B cell (primary cell): ENCODE results near the gene IAPP. TPM values are rescaled to one million over a fixed set of nuclear protein-coding genes. Genes with fewer than 3 reads are reported as not detected.
"Not testable (repeated sequence)": the region's sequence is repeated elsewhere in the genome, so short reads cannot be mapped to it uniquely, and the experiment has no call there.

Experiments
- ATAC-seq: fragments of 200-7000 bp; cut with Tn5 transposase; one replicate; pipeline ENCODE4 v1.10.0; 2021; ENCODE audit warnings: low read depth, mild to moderate bottlenecking, moderate number of reproducible peaks, moderate library complexity
- CTCF ChIA-PET: fragments of 350-600 bp; sonication (Branson Sonifier 250); formaldehyde crosslinking; loops from one replicate; lab custom pipeline; 2021; ENCODE audit warnings: antibody characterized with exemption, inconsistent platforms; lab: Charles Lee
- POLR2A ChIA-PET: fragments of 350-600 bp; sonication (Branson Sonifier 250); formaldehyde crosslinking; loops from one replicate; lab custom pipeline; 2021; ENCODE audit warnings: antibody characterized with exemption; lab: Charles Lee
- DNase-seq: peaks from one replicate; pipeline ENCODE4 v3.0.0; 2013
- H2AFZ ChIP-seq: 2 replicates; pipeline ENCODE4 v1.6.1; 2012; ENCODE audit warnings: mild to moderate bottlenecking, low read depth, low read length; ENCODE audit not compliant: insufficient read depth, poor library complexity, severe bottlenecking
- H3K27ac ChIP-seq, 2 donors: 1 replicate in 1 of 2; 2 replicates in 1 of 2; pipeline ENCODE4 v1.5.1; 2012 to 2013; ENCODE audit warnings: low read length in 2 of 2, mild to moderate bottlenecking in 2 of 2, moderate library complexity in 1 of 2
- H3K27me3 ChIP-seq, 4 experiments: fragments of 200-600 bp in 1 of 4; sonication (generic) in 1 of 4; replicated peaks in 1 of 4; 1 replicate in 2 of 4; 2 replicates in 2 of 4; pipeline versions ENCODE4 v1.6.1 to v1.7.0; 2013 to 2016; ENCODE audit warnings: low read length in 3 of 4, mild to moderate bottlenecking in 2 of 4, mixed read lengths in 1 of 4, moderate library complexity in 1 of 4; ENCODE audit not compliant: insufficient read depth in 4 of 4, control insufficient read depth in 3 of 4; ENCODE audit errors: control extremely low read depth in 1 of 4
- H3K36me3 ChIP-seq, 2 experiments: replicated peaks in 1 of 2; 1 replicate in 1 of 2; 2 replicates in 1 of 2; pipeline versions ENCODE4 v1.6.1 to v1.7.1; 2013; ENCODE audit warnings: low read length in 1 of 2; ENCODE audit not compliant: insufficient read depth in 2 of 2, control insufficient read depth in 1 of 2; ENCODE audit errors: control extremely low read depth in 1 of 2, extremely low read depth in 1 of 2
- H3K4me1 ChIP-seq, 2 donors: fragments of 200-600 bp in 1 of 2; sonication (generic) in 1 of 2; 1 replicate in 1 of 2; 2 replicates in 1 of 2; pipeline versions ENCODE4 v1.5.1 to v1.6.1; 2013 to 2017; ENCODE audit warnings: low read length in 2 of 2; ENCODE audit not compliant: control insufficient read depth in 2 of 2, insufficient read depth in 2 of 2
- H3K4me2 ChIP-seq: replicated peaks from 2 replicates; pipeline ENCODE3; 2012; ENCODE audit warnings: mild to moderate bottlenecking, low read depth, low read length; ENCODE audit not compliant: poor library complexity, severe bottlenecking
- H3K4me3 ChIP-seq, 5 experiments: fragments of 200-600 bp in 1 of 5; sonication (generic) in 1 of 5; 1 replicate in 3 of 5; 2 replicates in 2 of 5; pipeline versions ENCODE4 v1.5.1 to v1.7.0; 2011 to 2016; ENCODE audit warnings: low read length in 4 of 5, mild to moderate bottlenecking in 4 of 5, low read depth in 2 of 5, control low read depth in 1 of 5, moderate library complexity in 1 of 5; ENCODE audit not compliant: insufficient read depth in 1 of 5; ENCODE audit errors: control extremely low read depth in 1 of 5, extremely low read depth in 1 of 5
- H3K79me2 ChIP-seq: fragments of 200-600 bp; sonication (generic); one replicate; pipeline ENCODE4 v1.6.0; 2016; ENCODE audit warnings: low read length; ENCODE audit not compliant: control insufficient read depth, insufficient read depth
- H3K9ac ChIP-seq: fragments of 200-600 bp; sonication (generic); 2 replicates; pipeline ENCODE4 v1.6.1; 2017; ENCODE audit warnings: mild to moderate bottlenecking, low read length, moderate library complexity
- H3K9me3 ChIP-seq, 3 donors: one replicate each; pipeline versions ENCODE4 v1.6.1 to v1.7.1; 2013; ENCODE audit warnings: low read length in 2 of 3; ENCODE audit not compliant: control insufficient read depth in 2 of 3, insufficient read depth in 1 of 3; ENCODE audit errors: control extremely low read depth in 1 of 3
- H4K20me1 ChIP-seq: 2 replicates; pipeline ENCODE4 v1.6.0; 2012; ENCODE audit warnings: mild to moderate bottlenecking, low read length; ENCODE audit not compliant: insufficient read depth, control insufficient read depth, poor library complexity, severe bottlenecking
- H3K27ac Mint-ChIP-seq: one replicate; pipeline ENCODE4 v1.8.0; 2021; ENCODE audit warnings: mixed read lengths
- H3K27me3 Mint-ChIP-seq: one replicate; pipeline ENCODE4 v1.8.0; 2021; ENCODE audit warnings: mixed read lengths
- H3K4me1 Mint-ChIP-seq: one replicate; pipeline ENCODE4 v1.8.0; 2021; ENCODE audit warnings: mixed read lengths
- H3K4me3 Mint-ChIP-seq: one replicate; pipeline ENCODE4 v1.8.0; 2021; ENCODE audit warnings: mixed read lengths
- H3K9me3 Mint-ChIP-seq: one replicate; pipeline ENCODE4 v1.8.0; 2022; ENCODE audit warnings: mixed read lengths; ENCODE audit not compliant: insufficient read depth
- EZH2 ChIP-seq: IDR thresholded peaks from 2 replicates; pipeline ENCODE4 v1.6.1; 2012; ENCODE audit warnings: borderline replicate concordance, low read depth, mild to moderate bottlenecking, moderate library complexity, low read length; ENCODE audit not compliant: insufficient read depth, poor library complexity, severe bottlenecking
- WGBS: methylation state at CpG from one replicate; pipeline ENCODE4 v1.1.5; 2013; ENCODE audit warnings: missing lambda C conversion rate; ENCODE audit not compliant: insufficient coverage; 5-methylcytosine and 5-hydroxymethylcytosine counted together
- intact Hi-C: fragments of 100-400 bp; cut with micrococcal nuclease; formaldehyde crosslinking; loops from one replicate; pipeline ENCODE4 v1.10.0; 2022
- polyA plus RNA-seq: library from polyadenylated mRNA; depleted of rRNA; stranded (reverse); fragments of >200 nt; gene quantifications from 2 replicates; pipeline ENCODE4 v1.2.3, GENCODE V29; 2012
- total RNA-seq, 2 donors: library from RNA; stranded (reverse); fragments of 120-200 nt in 1 of 2; gene quantifications; 1 replicate in 1 of 2; 2 replicates in 1 of 2; pipeline versions ENCODE4 v1.2.3 to v1.2.4, GENCODE V29; 2013 to 2022
- TF ChIP-seq, protein P1 (sequence below): fragments of 200-600 bp; IDR thresholded peaks from one replicate; pipeline ENCODE4 v1.8.0; 2022; ENCODE audit warnings: antibody characterized with exemption, mild to moderate bottlenecking

Gene IAPP
- total and polyA plus RNA-seq, 2 donors (not counting 1 experiment from before 2014, with no cell fraction given) = not detected

GRCh38 chr12:21392384-21392783, 19.7 kb downstream of the IAPP start:
- Histone ChIP-seq H3K27ac (no peak overlapping the region), H3K27me3 (peaks cover 0 to 7% (median 0%) of the 10 kb centered on the region in 4 experiments), H3K9ac (no peak overlapping the region), H3K9me3 (no peaks in the 10 kb centered on the region), H3K4me3 (no peak overlapping the region), H2AFZ (no peak overlapping the region), H3K4me2 (no peak overlapping the region), H3K36me3 (no peaks in the 10 kb centered on the region), H3K4me1 (no peaks in the 10 kb centered on the region), H4K20me1 (no peaks in the 10 kb centered on the region), H3K79me2 (no peaks in the 10 kb centered on the region)
- no peak for TF ChIP-seq EZH2
- TF ChIP-seq, protein P1, sequence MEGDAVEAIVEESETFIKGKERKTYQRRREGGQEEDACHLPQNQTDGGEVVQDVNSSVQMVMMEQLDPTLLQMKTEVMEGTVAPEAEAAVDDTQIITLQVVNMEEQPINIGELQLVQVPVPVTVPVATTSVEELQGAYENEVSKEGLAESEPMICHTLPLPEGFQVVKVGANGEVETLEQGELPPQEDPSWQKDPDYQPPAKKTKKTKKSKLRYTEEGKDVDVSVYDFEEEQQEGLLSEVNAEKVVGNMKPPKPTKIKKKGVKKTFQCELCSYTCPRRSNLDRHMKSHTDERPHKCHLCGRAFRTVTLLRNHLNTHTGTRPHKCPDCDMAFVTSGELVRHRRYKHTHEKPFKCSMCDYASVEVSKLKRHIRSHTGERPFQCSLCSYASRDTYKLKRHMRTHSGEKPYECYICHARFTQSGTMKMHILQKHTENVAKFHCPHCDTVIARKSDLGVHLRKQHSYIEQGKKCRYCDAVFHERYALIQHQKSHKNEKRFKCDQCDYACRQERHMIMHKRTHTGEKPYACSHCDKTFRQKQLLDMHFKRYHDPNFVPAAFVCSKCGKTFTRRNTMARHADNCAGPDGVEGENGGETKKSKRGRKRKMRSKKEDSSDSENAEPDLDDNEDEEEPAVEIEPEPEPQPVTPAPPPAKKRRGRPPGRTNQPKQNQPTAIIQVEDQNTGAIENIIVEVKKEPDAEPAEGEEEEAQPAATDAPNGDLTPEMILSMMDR = no peak
- WGBS = 50% methylated on average over 1 of the region's 1 CpG
- Mint-ChIP-seq H3K27ac (no peak overlapping the region), H3K27me3 (peaks cover 16% of the 10 kb centered on the region), H3K4me1 (no peaks in the 10 kb centered on the region), H3K4me3 (no peak overlapping the region), H3K9me3 (no peaks in the 10 kb centered on the region)
- intact Hi-C loops = no loop called here
- no peak for DNase-seq
- no peak for ATAC-seq
- ChIA-PET CTCF (no interaction called here), POLR2A (no interaction called here)

DNA sequence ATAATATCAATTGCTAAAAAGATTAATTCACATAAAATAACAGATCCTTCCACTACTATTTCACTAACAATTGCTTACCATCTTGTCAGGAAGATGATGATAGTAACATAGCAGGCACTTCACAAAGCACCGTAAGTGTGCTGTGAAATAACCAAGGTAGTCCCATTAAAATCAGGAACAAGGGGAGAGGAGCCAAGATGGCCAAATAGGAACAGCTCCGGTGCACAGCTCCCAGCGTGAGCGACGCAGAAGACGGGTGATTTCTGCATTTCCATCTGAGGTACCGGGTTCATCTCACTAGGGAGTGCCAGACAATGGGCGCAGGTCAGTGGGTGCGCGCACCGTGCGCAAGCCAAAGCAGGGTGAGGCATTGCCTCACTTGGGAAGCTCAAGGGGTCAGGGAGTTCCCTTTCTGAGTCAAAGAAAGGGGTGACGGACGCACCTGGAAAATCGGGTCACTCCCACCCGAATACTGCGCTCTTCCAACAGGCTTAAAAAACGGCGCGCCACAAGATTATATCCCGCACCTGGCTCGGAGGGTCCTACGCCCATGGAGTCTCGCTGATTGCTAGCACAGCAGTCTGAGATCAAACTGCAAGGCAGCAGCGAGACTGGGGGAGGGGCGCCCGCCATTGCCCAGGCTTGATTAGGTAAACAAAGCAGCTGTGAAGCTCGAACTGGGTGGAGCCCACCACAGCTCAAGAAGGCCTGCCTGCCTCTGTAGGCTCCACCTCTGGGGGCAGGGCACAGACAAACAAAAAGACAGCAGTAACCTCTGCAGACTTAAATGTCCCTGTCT, 22.3 kb downstream of the IAPP start:
- H3K79me2 ChIP-seq, H3K27ac Mint-ChIP-seq, H2AFZ ChIP-seq, H3K9ac ChIP-seq, H3K27ac ChIP-seq, H4K20me1 ChIP-seq, ATAC-seq, DNase-seq, H3K4me2 ChIP-seq, H3K4me3 ChIP-seq, H3K36me3 ChIP-seq, H3K4me1 ChIP-seq, H3K9me3 Mint-ChIP-seq, CTCF ChIA-PET, H3K9me3 ChIP-seq, POLR2A ChIA-PET, H3K27me3 ChIP-seq, intact Hi-C loops, H3K4me3 Mint-ChIP-seq, H3K4me1 Mint-ChIP-seq: not testable (repeated sequence)
- WGBS = 97% methylated on average over 12 of the region's 28 CpGs
- H3K27me3 Mint-ChIP-seq = peaks cover 13% of the 10 kb centered on the region
